ENCODE results near the gene RNASEH1. TPM values are rescaled to one million over a fixed set of nuclear protein-coding genes. Genes with fewer than 3 reads are reported as not detected.

RNASEH1 gene
- total and polyA plus RNA-seq, 2 of the 13 experiments (the other 11 are each of a cell fraction or from before 2014, with no cell fraction given): 14.5 to 57.4 TPM

GRCh38 chr2:3543023-3543683 lies 15.0 kb downstream of the RNASEH1 start (continued):
- TF ChIP-seq SOX13 (IDR thresholded peaks at IDR 0.05) (no peak), SOX13 (CRISPR knock-in tag; conservative IDR thresholded peaks at IDR 0.05 in 1 of 2, IDR thresholded peaks at IDR 0.05 in 1 of 2) (no peak)

- ATAC-seq (no peak), DNase-seq (ENCODE audit: low spot score) (no peak), FAIRE-seq (no peak)
- 97% methylated on average over 5 of the region's 5 CpGs for WGBS (ENCODE audit: low lambda C conversion rate)
- TF ChIP-seq HNF1B (CRISPR knock-in tag; IDR thresholded peaks at IDR 0.05) (no peak), MAFF (IDR thresholded peaks at IDR 0.05; ENCODE audit: low read depth, low read length) (peak; percentile 94), MAFK (conservative IDR thresholded peaks at IDR 0.05 in 1 of 2, IDR thresholded peaks at IDR 0.05 in 1 of 2; ENCODE audit: low read length in 2 of 2) (peak; percentile 93 to 94)
- ChIA-PET POLR2A (no interaction called here), CTCF (ENCODE audit: low intra/inter-chr PET ratio, low total read pairs) (no interaction called here)
- no peak overlapping the region for H3K27ac ChIP-seq (ENCODE audit: extremely low read length, insufficient read depth, low read length)
- H3K9me3 ChIP-seq (ENCODE audit: low read length): no peaks in the 10 kb centered on the region
- no peak overlapping the region for H3K9ac ChIP-seq (ENCODE audit: insufficient read depth, low read depth, low read length)
- no peaks in the 10 kb centered on the region for H4K20me1 ChIP-seq (ENCODE audit: insufficient read depth, low read length)
- intact Hi-C loops (cut with micrococcal nuclease; ENCODE audit: unreplicated experiment) (no loop called here), in situ Hi-C loops (cut with HindIII; ENCODE audit: extremely low pct_ligation_motif_present, low pct_unique_long_range_greater_than_20kb) (no loop called here)
- BruUV-seq (replicated peaks): TSS peak; percentile 19
- H2AFZ ChIP-seq (ENCODE audit: low read length): no peak overlapping the region
- H3K4me3 ChIP-seq (replicated peaks in 1 of 3; ENCODE audit: insufficient read depth in 1 of 3, low read depth in 2 of 3, low read length in 3 of 3): no peak overlapping the region
- peaks cover 18% of the 10 kb centered on the region for H3K4me1 ChIP-seq (ENCODE audit: insufficient read depth, low read length)
- H3K27me3 ChIP-seq (ENCODE audit: control insufficient read depth in 1 of 2, insufficient read depth in 2 of 2, low read length in 2 of 2): no peaks in the 10 kb centered on the region
- peaks cover 7% of the 10 kb centered on the region for H3K79me2 ChIP-seq (ENCODE audit: insufficient read depth, low read length)
- no peak overlapping the region for H3K4me2 ChIP-seq (ENCODE audit: low read depth, low read length)
- H3K36me3 ChIP-seq (replicated peaks in 1 of 2; ENCODE audit: control insufficient read depth in 1 of 2, insufficient read depth in 2 of 2, low read length in 2 of 2): peaks cover 31 to 60% of the 10 kb centered on the region in 2 experiments
These were observed 16.0 kb downstream of the RNASEH1 start for GRCh38 chr2:3542107-3542506.

All from HepG2 (cell line).